HG03097 (cell line): ENCODE measurements around the gene ZNHIT3.
"Not testable (repeated sequence)": the region's sequence is repeated elsewhere in the genome, so short reads cannot be mapped to it uniquely, and the experiment has no call there.

ENCODE experiments used
- ATAC-seq: cut with Tn5 transposase; IDR thresholded peaks from one replicate; pipeline ENCODE4 v1.9.1; 2021; ENCODE audit not compliant: unreplicated experiment, low FRiP score

ZNHIT3 gene

GRCh38 chr17:36486204-36487194 lies at the start of gene ZNHIT3:
Gene ZNHIT3 (plus strand): TSS chr17:36486681. CDS start chr17:36486700, 19 bp downstream.
- ATAC-seq, result peak; percentile 72

GRCh38 chr17:36441792-36442191 lies 44.7 kb upstream of the ZNHIT3 start:
- not testable (repeated sequence) for ATAC-seq

GRCh38 chr17:36443777-36444176 lies 42.7 kb upstream of the ZNHIT3 start:
- no peak for ATAC-seq

- not testable (repeated sequence) for ATAC-seq
Measured at GRCh38 chr17:36449997-36450396, 36.5 kb upstream of the ZNHIT3 start.

- not testable (repeated sequence) for ATAC-seq
Measured at GRCh38 chr17:36452888-36453287, 33.6 kb upstream of the ZNHIT3 start.

GRCh38 chr17:36457701-36458100 lies 28.8 kb upstream of the ZNHIT3 start:
- not testable (repeated sequence) for ATAC-seq

GRCh38 chr17:36459045-36459444 lies 27.4 kb upstream of the ZNHIT3 start:
- no peak for ATAC-seq

GRCh38 chr17:36459601-36460000 lies 26.9 kb upstream of the ZNHIT3 start:
- no peak for ATAC-seq

- no peak for ATAC-seq
Measured at GRCh38 chr17:36460265-36460937, 26.1 kb upstream of the ZNHIT3 start.

GRCh38 chr17:36461330-36462110 lies 25.0 kb upstream of the ZNHIT3 start:
- no peak for ATAC-seq

- ATAC-seq, result no peak
Measured at GRCh38 chr17:36463916-36464764, 22.3 kb upstream of the ZNHIT3 start.

- no peak for ATAC-seq
Measured at GRCh38 chr17:36464765-36465088, 21.8 kb upstream of the ZNHIT3 start.

- no peak for ATAC-seq
Measured at GRCh38 chr17:36468903-36469635, 17.4 kb upstream of the ZNHIT3 start.

- ATAC-seq, result no peak
Measured at GRCh38 chr17:36469733-36470132, 16.7 kb upstream of the ZNHIT3 start.

GRCh38 chr17:36470499-36470898 lies 16.0 kb upstream of the ZNHIT3 start:
- ATAC-seq, result no peak

- no peak for ATAC-seq
Measured at GRCh38 chr17:36474571-36474970, 11.9 kb upstream of the ZNHIT3 start.

- no peak for ATAC-seq
Measured at GRCh38 chr17:36475346-36475970, 11.0 kb upstream of the ZNHIT3 start.

- ATAC-seq, result no peak
Measured at GRCh38 chr17:36481829-36482228, 4.7 kb upstream of the ZNHIT3 start.
